Measurements from ENCODE around the gene SORCS2. TPM values are rescaled to one million over a fixed set of nuclear protein-coding genes. Genes with fewer than 3 reads are reported as not detected.
A peak's percentile ranks its signal among the peaks of the same experiment; 100 is the strongest.

The SORCS2 gene
- total RNA-seq, 1 donor from 2014 or later, result 29.5 TPM

DNA sequence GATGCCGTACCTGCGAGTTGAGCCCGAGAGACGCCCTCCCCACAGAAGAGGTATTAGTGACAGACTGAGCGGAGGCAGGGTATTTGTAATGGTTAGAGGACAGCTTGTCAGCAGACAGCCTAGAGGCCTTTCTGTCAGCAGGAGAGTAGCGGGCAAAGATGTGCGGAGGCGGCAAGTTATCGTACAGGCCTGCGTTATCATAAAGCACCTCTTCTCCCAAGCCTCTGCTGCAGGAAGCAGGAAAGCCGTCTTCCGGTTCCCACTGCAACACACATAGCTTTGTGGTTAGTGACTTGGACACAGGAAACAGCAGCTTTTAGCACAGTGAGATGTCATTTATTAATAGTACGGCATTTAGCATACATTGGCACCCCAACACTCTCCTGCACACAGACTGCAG, 589.0 kb downstream of the SORCS2 start:
- Mint-ChIP-seq H3K36me3 (ENCODE audit: unreplicated experiment) (peaks cover 16% of the 10 kb centered on the region), H3K27me3 (ENCODE audit: unreplicated experiment) (peaks cover 55% of the 10 kb centered on the region), H3K4me3 (ENCODE audit: unreplicated experiment) (no peak overlapping the region), H3K27ac (ENCODE audit: unreplicated experiment) (peak overlapping the region; percentile 66), H3K4me1 (ENCODE audit: low read depth, unreplicated experiment) (peaks cover 55% of the 10 kb centered on the region), H3K9me3 (ENCODE audit: unreplicated experiment) (peaks cover 64% of the 10 kb centered on the region)
- TF ChIP-seq, protein P1, sequence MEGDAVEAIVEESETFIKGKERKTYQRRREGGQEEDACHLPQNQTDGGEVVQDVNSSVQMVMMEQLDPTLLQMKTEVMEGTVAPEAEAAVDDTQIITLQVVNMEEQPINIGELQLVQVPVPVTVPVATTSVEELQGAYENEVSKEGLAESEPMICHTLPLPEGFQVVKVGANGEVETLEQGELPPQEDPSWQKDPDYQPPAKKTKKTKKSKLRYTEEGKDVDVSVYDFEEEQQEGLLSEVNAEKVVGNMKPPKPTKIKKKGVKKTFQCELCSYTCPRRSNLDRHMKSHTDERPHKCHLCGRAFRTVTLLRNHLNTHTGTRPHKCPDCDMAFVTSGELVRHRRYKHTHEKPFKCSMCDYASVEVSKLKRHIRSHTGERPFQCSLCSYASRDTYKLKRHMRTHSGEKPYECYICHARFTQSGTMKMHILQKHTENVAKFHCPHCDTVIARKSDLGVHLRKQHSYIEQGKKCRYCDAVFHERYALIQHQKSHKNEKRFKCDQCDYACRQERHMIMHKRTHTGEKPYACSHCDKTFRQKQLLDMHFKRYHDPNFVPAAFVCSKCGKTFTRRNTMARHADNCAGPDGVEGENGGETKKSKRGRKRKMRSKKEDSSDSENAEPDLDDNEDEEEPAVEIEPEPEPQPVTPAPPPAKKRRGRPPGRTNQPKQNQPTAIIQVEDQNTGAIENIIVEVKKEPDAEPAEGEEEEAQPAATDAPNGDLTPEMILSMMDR (IDR thresholded peaks at IDR 0.05; ENCODE audit: partially characterized antibody, unreplicated experiment), result no peak
- DNase-seq, result no peak

DNA sequence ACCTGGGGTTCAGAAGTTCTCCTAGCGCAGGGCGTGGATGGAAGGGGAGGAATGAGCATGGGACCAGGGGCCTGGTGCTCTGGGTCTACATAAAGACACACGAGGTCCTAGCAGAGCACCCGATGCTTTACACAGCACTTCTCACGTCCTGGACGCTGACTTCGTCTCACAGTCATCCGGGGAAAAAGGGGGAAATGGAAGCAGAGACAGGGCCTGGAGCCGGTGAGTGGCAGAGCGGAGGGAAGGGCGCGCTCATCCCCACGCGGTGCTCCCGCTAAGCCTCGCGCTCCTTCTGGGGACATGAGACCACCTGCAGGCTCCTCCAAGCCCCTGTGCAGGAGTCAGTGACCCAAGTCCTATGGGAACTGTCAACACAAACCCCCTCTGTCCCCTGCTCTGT, 589.7 kb downstream of the SORCS2 start:
- DNase-seq, result no peak
- Mint-ChIP-seq H3K9me3 (ENCODE audit: unreplicated experiment) (peaks cover 58% of the 10 kb centered on the region), H3K4me3 (ENCODE audit: unreplicated experiment) (no peak overlapping the region), H3K36me3 (ENCODE audit: unreplicated experiment) (peaks cover 15% of the 10 kb centered on the region), H3K27me3 (ENCODE audit: unreplicated experiment) (peaks cover 49% of the 10 kb centered on the region), H3K27ac (ENCODE audit: unreplicated experiment) (peak overlapping the region; percentile 66), H3K4me1 (ENCODE audit: low read depth, unreplicated experiment) (peaks cover 55% of the 10 kb centered on the region)
- TF ChIP-seq, protein P1 (IDR thresholded peaks at IDR 0.05; ENCODE audit: partially characterized antibody, unreplicated experiment), result no peak

DNA sequence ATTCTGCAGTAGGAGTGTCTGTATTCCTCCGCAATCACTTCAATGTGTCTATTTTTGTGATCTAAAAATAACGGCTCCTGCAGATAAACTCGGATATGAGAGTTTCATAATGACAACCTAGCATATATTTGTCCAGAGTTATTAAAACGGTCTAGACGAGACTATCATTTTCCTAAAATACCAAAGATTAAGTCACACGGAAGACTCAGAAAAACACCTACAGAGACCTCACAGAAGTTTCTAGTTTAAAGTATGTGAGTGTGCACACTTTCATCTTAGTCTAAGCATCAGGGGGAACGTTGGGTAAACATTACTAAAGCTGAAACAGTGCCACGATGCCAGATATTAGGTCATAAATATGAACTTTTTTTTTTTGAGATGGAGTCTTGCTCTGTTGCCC, 590.4 kb downstream of the SORCS2 start:
- H3K4me1 Mint-ChIP-seq (ENCODE audit: low read depth, unreplicated experiment), result peaks cover 53% of the 10 kb centered on the region
- peaks cover 13% of the 10 kb centered on the region for H3K36me3 Mint-ChIP-seq (ENCODE audit: unreplicated experiment)
- H3K27ac Mint-ChIP-seq (ENCODE audit: unreplicated experiment), result peak overlapping the region; percentile 76
- H3K9me3 Mint-ChIP-seq (ENCODE audit: unreplicated experiment), result peaks cover 55% of the 10 kb centered on the region
- H3K27me3 Mint-ChIP-seq (ENCODE audit: unreplicated experiment), result peaks cover 50% of the 10 kb centered on the region
- TF ChIP-seq, protein P1 (IDR thresholded peaks at IDR 0.05; ENCODE audit: partially characterized antibody, unreplicated experiment), result no peak
- DNase-seq, result no peak
- H3K4me3 Mint-ChIP-seq (ENCODE audit: unreplicated experiment), result peak overlapping the region; percentile 12

DNA sequence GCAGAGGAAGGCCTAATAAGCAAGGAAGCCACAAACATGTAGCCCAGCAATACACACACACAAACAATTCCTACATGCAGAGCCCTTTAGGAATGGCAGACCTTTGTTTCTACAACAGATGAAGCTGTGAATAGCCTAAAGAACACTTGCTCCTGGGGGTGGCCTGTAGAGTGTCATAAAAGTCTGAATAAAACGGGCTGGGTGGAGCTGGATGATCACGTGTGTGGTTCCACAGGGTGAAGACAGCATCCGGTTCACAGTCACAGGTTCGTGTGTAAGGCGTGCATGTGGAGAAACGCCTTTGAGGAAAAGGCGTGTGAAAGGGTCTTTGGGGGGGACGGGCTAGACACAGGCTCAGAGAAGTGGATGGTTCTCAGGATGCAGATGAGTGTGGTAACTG, 591.2 kb downstream of the SORCS2 start:
- TF ChIP-seq, protein P1 (IDR thresholded peaks at IDR 0.05; ENCODE audit: partially characterized antibody, unreplicated experiment), result no peak
- Mint-ChIP-seq H3K27ac (ENCODE audit: unreplicated experiment) (peak overlapping the region; percentile 76), H3K27me3 (ENCODE audit: unreplicated experiment) (peaks cover 42% of the 10 kb centered on the region), H3K4me3 (ENCODE audit: unreplicated experiment) (no peak overlapping the region), H3K9me3 (ENCODE audit: unreplicated experiment) (peaks cover 48% of the 10 kb centered on the region), H3K36me3 (ENCODE audit: unreplicated experiment) (peaks cover 13% of the 10 kb centered on the region), H3K4me1 (ENCODE audit: low read depth, unreplicated experiment) (peaks cover 45% of the 10 kb centered on the region)
- no peak for DNase-seq

DNA sequence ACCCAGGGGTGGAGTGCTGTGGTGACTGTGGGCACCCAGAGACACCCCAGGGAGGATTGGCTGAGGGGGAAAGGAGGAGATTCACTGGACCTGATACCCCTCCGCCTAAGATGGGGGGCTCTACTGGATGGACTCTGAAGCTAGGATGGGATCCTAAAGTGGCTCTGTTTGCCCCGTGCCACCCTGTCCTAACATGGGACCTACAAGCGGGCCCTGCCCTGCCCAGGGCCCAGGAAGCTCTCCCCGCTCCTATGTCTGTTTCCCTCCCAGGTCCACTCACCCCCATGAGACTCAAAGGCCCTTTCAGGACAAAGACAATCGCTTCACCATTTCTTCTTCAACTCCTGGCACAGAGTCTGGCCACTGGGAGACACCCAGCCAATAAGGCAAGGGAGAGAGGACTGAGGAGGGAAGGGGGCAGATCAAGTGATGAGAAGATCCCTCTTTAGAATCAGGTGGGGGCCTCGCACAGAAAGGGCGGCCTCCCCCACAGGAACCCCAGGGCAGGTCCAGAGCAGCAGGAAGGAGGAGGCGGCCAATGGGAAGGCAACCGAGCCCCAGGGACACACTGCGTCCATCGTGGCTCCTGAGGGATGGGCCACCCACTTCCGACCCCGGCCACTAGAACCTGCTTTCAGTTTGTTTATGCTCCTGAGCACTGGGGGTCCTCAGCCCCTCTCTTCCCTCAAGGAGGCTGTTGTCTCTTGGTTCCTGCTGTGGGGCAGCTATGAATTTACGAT, 592.0 kb downstream of the SORCS2 start:
- H3K4me1 Mint-ChIP-seq (ENCODE audit: low read depth, unreplicated experiment), result peaks cover 44% of the 10 kb centered on the region
- peak overlapping the region; percentile 70 for H3K27ac Mint-ChIP-seq (ENCODE audit: unreplicated experiment)
- no peak for DNase-seq
- no peak overlapping the region for H3K4me3 Mint-ChIP-seq (ENCODE audit: unreplicated experiment)
- peaks cover 46% of the 10 kb centered on the region for H3K27me3 Mint-ChIP-seq (ENCODE audit: unreplicated experiment)
- TF ChIP-seq, protein P1 (IDR thresholded peaks at IDR 0.05; ENCODE audit: partially characterized antibody, unreplicated experiment), result no peak
- peaks cover 50% of the 10 kb centered on the region for H3K9me3 Mint-ChIP-seq (ENCODE audit: unreplicated experiment)
- peaks cover 13% of the 10 kb centered on the region for H3K36me3 Mint-ChIP-seq (ENCODE audit: unreplicated experiment)
